Cardiac fibroblast (primary cell): ENCODE results near the gene CAPN15.
A peak's percentile ranks its signal among the peaks of the same experiment; 100 is the strongest.

Experiments
- DNase-seq, 2 donors: peaks; one replicate each; pipeline versions ENCODE4 v3.0.0 to v3.0.0-alpha.2; 2010; ENCODE audit warnings: low read depth in 2 of 2
- H3K4me3 ChIP-seq, 2 donors: replicated peaks in 1 of 2; 1 replicate in 1 of 2; 2 replicates in 1 of 2; pipeline ENCODE4 v1.5.1; 2011; ENCODE audit warnings: low read depth in 2 of 2, low read length in 2 of 2, mild to moderate bottlenecking in 2 of 2, moderate library complexity in 1 of 2
- TF ChIP-seq, protein P1 (sequence below): IDR thresholded peaks from one replicate; pipeline ENCODE4 v1.5.1; 2011; ENCODE audit warnings: low read depth, mild to moderate bottlenecking, low read length, inconsistent platforms

Gene CAPN15

DNA sequence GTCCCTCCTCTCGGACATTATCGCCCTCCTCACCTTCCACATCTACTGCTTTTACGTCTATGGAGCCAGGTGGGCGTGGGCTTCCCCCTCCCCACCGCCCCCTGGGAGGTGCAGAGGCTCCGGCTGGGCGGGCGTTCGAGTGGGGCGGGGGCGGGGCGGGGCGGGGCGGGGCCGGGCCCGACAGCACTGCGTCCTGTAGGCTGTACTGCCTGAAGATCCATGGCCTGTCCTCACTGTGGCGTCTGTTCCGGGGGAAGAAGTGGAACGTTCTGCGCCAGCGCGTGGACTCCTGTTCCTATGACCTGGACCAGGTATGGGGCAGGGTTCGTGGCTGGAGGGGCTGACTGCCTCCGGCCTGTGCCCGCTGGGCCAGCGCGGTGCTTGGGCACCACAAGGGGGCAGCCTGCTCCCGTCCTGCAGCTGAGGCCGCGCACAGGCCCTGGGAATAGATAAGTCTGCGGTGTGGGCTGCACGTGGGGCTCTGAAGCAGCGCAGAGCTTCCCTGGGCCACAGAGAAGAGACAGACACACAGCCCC is 51.4 kb downstream of the CAPN15 start:
- TF ChIP-seq, protein P1, sequence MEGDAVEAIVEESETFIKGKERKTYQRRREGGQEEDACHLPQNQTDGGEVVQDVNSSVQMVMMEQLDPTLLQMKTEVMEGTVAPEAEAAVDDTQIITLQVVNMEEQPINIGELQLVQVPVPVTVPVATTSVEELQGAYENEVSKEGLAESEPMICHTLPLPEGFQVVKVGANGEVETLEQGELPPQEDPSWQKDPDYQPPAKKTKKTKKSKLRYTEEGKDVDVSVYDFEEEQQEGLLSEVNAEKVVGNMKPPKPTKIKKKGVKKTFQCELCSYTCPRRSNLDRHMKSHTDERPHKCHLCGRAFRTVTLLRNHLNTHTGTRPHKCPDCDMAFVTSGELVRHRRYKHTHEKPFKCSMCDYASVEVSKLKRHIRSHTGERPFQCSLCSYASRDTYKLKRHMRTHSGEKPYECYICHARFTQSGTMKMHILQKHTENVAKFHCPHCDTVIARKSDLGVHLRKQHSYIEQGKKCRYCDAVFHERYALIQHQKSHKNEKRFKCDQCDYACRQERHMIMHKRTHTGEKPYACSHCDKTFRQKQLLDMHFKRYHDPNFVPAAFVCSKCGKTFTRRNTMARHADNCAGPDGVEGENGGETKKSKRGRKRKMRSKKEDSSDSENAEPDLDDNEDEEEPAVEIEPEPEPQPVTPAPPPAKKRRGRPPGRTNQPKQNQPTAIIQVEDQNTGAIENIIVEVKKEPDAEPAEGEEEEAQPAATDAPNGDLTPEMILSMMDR, result peak; percentile 92
- peak overlapping the region in 1 of 2 donors; percentile 15 for H3K4me3 ChIP-seq

DNA sequence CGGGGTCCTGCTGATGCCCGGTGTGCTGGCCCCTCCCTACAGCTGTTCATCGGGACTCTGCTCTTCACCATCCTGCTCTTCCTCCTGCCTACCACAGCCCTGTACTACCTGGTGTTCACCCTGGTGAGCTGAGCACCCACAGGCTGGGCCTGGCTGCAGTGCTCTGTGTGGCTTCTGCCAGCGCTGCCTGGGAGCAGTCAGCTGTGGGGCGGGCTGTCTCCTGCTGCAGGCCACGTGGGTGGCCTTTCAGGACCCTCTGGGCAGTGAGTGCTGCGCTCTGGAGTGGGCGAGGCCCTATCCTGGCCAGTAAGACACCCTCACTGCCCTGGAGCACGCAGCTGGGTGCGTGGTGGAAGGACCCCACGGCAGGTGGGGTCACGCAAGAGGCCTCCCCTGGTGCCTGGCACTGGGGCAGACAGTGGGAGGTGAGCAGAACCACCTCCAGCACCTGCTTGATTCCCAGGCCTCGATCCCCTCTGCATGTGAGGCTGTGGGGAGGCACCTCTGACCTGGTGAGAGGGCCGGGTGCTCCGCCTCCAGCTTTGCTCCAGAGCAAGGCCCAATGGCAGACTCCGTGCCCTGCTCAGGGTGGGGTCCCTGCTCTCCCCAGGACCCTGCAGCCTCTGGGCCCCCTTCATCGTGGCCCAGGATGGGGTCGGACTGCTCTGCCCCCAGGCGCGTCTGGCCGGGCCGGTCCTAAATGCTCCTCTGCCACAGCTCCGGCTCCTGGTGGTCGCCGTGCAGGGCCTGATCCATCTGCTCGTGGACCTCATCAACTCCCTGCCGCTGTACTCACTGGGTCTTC is 52.8 kb downstream of the CAPN15 start:
- no peak for DNase-seq
- H3K4me3 ChIP-seq, result no peak overlapping the region
- TF ChIP-seq, protein P1, result no peak

More for the DNA sequence above, 51.4 kb downstream of the CAPN15 start:
- DNase-seq, result peak; percentile 76 to 88

DNA sequence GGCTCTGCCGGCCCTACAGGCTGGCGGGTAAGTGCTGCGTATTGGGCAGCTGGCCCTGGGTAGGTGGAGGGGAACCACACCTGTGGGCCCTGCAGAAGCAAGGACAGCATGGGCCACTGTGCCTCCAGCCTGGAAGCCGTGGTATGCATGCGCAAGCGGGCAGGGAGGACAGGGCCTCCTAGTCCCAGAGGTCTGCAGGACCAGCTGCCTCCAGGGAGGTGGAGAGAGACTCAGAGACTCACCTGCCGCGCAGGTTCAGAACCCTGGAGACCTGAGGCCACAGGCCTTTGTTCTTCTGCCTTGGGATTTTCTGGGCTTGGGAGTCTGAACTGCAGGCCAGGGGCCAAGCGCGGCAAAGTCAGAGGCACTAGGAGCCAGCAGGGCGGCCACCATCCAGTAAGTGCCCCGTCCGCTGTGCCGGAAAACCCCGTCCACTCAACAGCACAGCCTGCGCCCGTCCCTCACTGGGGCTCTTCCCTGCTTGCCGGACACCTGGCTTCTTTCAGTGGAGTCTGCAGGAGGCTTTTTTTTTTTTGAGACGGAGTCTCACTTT is 53.5 kb downstream of the CAPN15 start:
- DNase-seq, result no peak
- TF ChIP-seq, protein P1, result no peak
- H3K4me3 ChIP-seq, result no peak overlapping the region

DNA sequence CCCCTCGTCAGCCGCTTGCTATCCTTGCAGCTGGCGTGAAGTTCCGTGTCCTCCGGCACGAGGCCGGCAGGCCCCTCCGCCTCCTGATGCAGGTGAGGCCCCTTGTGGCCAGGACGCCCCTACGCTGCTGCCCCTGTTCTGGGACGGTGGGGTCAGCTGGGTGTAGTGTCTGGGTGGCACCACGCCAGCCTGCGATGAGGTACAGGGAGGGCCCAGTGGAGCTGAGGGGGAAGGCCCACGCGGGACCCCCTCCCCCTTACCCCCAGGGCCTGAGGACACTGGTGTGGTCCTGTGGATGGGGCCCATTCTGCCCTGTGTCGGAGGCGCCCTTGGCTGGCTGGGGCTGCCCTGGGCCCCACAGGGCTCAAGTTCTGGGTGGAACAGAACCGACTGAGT is 54.7 kb downstream of the CAPN15 start:
- no peak for DNase-seq
- H3K4me3 ChIP-seq, result no peak overlapping the region
- TF ChIP-seq, protein P1, result no peak

DNA sequence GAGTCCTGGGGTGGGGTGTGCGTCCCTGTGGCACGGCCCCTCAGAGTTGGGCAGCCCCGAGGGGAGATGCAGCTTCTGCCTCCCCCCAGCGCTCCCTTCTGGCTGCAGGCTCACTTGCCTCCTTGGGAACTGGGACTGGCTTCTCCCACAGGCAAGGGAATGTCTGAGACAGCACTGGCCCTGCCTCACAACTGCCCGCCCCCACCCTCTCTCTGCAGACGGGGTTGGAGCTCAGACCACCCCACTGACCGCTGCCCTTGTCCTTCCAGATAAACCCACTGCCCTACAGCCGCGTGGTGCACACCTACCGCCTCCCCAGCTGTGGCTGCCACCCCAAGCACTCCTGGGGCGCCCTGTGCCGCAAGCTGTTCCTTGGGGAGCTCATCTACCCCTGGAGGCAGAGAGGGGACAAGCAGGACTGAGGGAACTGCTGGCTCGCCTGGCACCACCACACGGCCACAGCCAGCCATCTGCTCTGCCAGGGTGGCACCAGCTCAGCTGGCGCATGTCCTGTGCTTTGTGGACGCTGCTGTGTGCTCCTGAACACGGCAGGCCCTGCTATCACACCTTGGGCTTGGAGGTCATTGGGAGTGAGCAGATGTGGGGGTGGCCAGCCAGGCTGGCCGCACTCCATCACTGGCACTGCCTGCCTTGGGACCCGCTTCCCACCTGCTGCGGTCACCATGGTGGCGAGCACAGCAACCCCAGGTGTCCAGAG is 55.3 kb downstream of the CAPN15 start:
- H3K4me3 ChIP-seq, result no peak overlapping the region
- no peak for DNase-seq
- TF ChIP-seq, protein P1, result peak; percentile 0

DNA sequence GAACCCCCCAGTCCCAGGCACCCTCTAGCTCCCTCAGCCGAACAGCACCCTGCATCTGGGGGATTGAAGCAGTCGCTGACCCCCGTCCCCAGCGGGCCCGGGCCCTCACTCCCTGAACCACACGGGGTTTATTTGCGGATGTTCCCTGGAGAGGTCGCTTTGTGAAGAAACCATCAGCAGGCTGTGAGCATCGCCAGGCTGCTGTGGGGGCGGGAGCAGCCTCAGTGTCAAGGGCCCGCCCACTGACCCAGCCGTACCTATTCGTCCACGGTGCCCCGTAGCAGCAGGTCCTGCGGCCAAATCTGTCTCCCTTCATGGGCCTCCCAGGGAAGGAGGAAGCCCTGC is 55.9 kb downstream of the CAPN15 start:
- DNase-seq, result no peak
- TF ChIP-seq, protein P1, result no peak
- no peak overlapping the region for H3K4me3 ChIP-seq
